Embryonic facial prominence (tissue), 1 donor: ENCODE data around the gene THOC1.

Experiments used
- DNase-seq: peaks from one replicate; pipeline ENCODE4 v3.0.0-alpha.2; 2016; ENCODE audit errors: extremely low spot score

THOC1 gene

GRCh38 chr18:285817-286216 lies 18.0 kb upstream of the THOC1 start:
- DNase-seq = no peak

DNA sequence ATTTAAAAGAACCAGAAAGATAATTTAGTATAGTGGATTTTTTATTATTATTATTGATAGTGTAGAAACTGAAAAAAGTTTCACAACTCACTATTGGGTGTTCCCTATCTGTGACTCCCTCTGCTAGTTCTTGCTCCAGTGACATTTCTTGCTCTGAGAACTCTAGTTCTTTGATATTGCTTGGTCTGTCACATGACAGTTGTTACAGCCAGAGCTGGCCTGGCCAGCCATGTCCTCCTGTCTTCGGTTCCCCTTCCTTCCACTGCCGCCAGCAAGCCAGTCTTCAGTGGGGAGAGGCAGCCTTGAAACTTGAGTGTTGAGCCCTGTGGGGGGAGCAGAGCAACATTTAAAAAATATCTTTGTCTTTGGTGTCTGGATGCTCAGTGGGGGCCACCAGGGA lies 7.6 kb upstream of the THOC1 start:
- no peak for DNase-seq

DNA sequence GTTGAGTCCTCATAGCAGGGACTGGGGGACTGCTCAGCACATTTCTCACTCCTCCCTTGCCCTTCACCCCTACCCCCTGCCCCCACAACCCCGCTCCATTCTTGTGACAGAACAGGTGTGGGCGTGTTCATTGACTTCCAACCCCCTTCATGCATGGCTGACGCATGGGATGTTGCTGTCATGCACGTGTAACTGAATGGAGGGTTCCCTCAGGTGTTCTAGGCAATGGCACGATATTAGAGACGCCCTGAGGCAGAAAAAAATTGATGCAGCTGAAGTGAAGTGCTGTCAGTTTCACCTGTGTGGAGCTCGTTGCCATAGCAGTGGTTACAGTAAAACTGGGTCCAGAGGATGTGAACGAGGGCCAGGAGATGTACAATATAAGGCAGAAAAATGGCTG lies 6.5 kb upstream of the THOC1 start:
- DNase-seq = no peak

DNA sequence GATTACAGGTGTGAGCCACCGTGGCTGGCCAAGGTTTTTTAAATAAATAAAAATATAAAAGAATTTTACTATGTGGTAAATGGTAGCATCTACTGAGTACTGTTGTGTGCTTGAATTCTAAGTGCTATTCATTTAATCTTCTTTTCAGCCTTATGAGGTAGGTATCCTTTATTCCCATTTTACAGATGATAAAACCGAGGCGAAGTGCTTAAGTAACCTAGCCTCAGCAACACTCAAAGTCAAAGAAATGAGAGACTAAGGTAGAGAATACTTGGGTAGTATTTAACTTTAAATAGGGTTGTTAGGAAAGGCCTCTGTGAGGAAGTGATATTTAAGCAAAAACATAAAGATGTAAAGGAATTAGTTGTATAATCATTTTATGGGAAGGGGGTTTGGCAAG lies 5.7 kb upstream of the THOC1 start:
- DNase-seq = no peak

DNA sequence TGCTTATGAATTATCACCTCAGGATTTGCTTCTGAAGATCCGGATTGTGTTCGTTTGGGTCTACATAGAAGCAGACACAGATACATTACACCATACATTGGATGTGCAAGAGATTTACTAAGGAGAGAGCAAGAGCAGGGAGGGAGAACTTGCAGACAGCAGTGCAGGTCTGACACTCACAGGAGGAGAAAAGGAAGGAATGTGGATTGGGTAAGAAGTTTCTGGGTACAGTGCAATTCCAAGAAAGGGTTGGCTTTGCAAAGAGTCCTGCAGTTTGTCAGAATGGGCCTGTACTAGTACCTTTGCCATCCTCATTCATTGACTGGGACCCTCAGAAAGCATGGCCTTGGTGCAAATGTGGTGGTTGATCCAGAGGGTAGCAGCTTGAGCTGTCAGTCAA lies 4.8 kb upstream of the THOC1 start:
- no peak for DNase-seq

DNA sequence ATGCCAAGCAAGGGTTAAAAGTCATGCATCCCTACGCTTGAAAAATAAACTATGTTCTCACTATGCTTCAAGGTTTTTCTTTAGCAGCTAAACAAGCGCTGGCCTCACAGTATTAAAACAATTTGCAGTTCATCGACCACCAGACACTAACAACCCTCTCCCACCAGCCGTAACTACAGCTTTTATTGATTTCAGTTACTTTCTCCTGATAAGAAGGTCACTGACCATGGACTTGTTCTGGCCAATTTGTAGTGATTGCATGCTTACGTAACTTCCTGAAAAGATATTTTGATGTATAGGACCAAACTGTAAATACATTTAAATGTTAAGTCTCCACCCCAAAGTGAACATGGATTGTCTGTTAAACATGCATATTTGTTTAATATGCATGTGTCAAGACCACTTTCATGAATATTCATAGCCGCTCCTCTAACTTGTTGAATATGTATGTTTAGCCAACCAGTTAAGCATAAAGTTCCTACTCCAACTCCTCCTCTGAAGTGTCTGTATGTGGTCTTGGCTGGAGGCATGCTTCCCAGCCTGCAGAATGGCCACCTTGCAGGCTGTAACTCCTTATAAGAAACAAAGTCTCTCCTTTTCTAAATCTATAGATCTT lies 1.7 kb upstream of the THOC1 start:
- DNase-seq = no peak

GRCh38 chr18:267380-267687 lies 513 bp downstream of the THOC1 start:
- DNase-seq = no peak

DNA sequence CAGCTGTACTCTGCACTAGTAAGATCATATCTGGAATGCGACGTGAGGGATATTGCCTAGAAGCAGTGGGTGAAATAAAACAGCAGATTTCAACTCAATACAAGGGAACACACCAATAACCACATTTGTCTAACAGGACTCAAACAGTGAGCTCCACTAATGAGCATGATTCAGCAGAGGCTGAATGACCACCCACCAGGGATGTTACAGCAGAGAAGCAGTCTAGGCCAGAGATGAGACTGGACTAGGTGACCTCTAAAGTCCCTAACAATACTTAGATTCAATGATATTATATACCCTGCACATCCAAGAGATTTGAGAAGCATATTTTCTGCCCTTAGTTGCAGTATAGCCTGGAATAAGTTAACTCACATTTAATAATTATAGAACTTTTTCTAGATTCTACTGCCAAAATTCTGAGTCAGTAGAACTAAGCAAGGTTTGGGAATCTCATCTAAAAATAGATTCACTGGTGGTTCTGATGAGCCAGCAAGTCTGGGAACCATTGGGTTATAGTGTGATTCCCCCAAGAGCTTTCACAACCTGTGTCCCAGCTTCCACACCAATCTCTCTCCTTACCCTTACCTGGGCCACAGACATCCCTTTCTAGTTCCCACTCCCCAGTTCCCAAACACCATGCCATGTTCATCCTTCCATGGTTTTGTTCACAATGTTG lies 6.3 kb downstream of the THOC1 start:
- DNase-seq = no peak

- no peak for DNase-seq
Observed at GRCh38 chr18:260547-260946, 7.3 kb downstream of the THOC1 start.

GRCh38 chr18:255171-255570 lies 12.7 kb downstream of the THOC1 start:
- no peak for DNase-seq

- DNase-seq = no peak
Observed at GRCh38 chr18:253121-253520, 14.7 kb downstream of the THOC1 start.

- DNase-seq = no peak
Observed at GRCh38 chr18:251572-251971, 16.3 kb downstream of the THOC1 start.

DNA sequence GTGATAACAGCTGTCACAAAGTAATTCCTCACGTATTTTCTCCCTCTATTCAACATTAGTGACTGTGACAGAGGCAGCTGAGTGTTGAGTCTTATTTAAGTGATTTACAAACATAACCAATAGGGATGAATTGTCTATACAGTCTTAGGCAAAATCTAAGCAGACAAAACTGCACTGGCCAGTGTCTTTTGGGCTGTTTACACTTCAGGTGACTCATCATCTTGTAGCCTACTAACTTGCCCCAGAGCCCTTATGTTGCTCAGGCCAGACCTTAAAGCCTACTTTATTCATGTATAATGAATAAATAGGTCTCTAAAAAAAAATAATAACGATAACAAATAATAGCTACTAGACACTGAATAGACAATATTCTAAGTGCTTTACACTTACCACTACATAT lies 17.2 kb downstream of the THOC1 start:
- no peak for DNase-seq

DNA sequence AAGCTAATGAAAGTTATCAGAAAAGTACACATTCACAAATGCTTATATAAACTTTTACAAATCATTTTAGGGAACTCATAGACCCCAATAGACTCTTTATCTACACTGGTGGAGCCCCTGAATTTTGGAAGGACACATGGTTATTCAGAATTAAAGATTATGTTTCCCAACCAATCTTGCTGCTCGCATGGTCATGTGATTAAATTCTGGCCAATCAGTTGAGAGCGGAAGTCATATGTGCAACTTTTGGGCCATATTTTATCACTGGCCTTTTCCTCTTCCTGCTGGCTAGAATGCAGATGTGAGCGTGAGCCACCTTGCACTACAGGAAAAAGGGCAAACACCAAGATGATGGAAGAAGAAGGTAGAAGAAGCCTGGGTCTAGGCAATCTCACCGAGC lies 19.8 kb downstream of the THOC1 start:
- DNase-seq = no peak

GRCh38 chr18:245282-245847 lies 22.5 kb downstream of the THOC1 start:
- DNase-seq = no peak

- no peak for DNase-seq
Observed at GRCh38 chr18:240175-240574, 27.7 kb downstream of the THOC1 start.

GRCh38 chr18:231563-231962 lies 36.3 kb downstream of the THOC1 start:
- DNase-seq = no peak

DNA sequence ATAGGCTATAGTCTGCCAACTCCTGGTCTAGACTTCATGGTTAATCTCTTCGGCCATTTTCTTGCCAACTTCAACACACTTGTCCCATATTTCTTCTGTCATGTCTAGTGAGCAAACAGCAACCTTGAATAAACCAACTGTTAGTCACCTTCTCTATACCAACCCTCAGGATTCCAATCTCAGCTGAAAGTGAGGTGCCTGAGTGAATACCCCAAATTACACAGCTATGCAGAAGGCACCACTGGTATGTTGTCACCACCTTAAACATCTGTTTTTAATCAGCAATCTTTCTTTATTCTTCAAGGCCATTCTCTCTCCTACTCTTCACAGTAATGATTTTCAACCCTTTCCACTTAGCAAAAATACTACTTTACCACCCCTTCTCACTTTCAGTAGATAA lies 39.3 kb downstream of the THOC1 start:
- no peak for DNase-seq

- DNase-seq = no peak
Observed at GRCh38 chr18:227902-228301, 39.9 kb downstream of the THOC1 start.

- no peak for DNase-seq
Observed at GRCh38 chr18:227374-227773, 40.5 kb downstream of the THOC1 start.

DNA sequence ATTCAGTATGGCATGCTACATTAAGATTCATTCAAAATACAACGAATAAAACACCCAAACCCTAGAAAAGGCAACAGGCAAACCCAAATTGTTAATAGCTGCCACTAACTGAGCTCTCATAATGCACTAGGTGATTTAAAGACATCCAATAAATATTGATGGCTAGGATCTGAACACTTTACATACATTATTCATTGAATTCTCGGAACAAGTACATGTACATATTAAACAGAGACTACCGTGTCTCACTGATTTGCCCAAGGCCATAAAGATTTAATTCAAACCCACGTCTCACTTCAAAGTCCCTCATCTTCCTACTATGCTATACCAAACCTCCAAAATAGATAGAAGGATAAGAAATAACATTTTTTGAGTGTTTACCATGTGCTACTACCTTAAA lies 42.1 kb downstream of the THOC1 start:
- no peak for DNase-seq

GRCh38 chr18:220708-221107 lies 47.1 kb downstream of the THOC1 start:
- no peak for DNase-seq

- no peak for DNase-seq
Observed at GRCh38 chr18:217532-218336, 50.1 kb downstream of the THOC1 start.
